Liver (tissue), 9 donors: Measurements from ENCODE around the gene ACADS. TPM values are rescaled to one million over a fixed set of nuclear protein-coding genes. Genes with fewer than 3 reads are reported as not detected.

Experiments
- DNase-seq: peaks from one replicate; pipeline ENCODE4 v3.0.0-alpha.2; 2017; ENCODE audit warnings: low spot score
- H3K27ac ChIP-seq, 2 donors: one replicate each; pipeline ENCODE4 v1.7.0; 2013; ENCODE audit warnings: inconsistent platforms in 2 of 2, low read length in 2 of 2, control low read depth in 1 of 2, low read depth in 1 of 2, mild to moderate bottlenecking in 1 of 2
- H3K27me3 ChIP-seq, 4 donors: one replicate each; pipeline versions ENCODE4 v1.6.1 to v1.7.0; 2013; ENCODE audit warnings: low read length in 3 of 4, inconsistent platforms in 1 of 4, mild to moderate bottlenecking in 1 of 4, moderate library complexity in 1 of 4; ENCODE audit not compliant: control insufficient read depth in 4 of 4, insufficient read depth in 4 of 4
- H3K36me3 ChIP-seq, 4 donors: one replicate each; pipeline versions ENCODE4 v1.6.1 to v1.7.0; 2013; ENCODE audit warnings: low read length in 3 of 4, mild to moderate bottlenecking in 3 of 4, low read depth in 1 of 4, moderate library complexity in 1 of 4; ENCODE audit not compliant: control insufficient read depth in 4 of 4, insufficient read depth in 3 of 4
- H3K4me1 ChIP-seq, 4 donors: one replicate each; pipeline versions ENCODE4 v1.6.1 to v1.7.0; 2013; ENCODE audit warnings: low read length in 3 of 4, mild to moderate bottlenecking in 3 of 4, moderate library complexity in 1 of 4; ENCODE audit not compliant: control insufficient read depth in 4 of 4, insufficient read depth in 4 of 4
- H3K4me3 ChIP-seq, 3 donors: one replicate each; pipeline versions ENCODE4 v1.6.1 to v1.7.0; 2013; ENCODE audit warnings: low read length in 3 of 3, control low read depth in 1 of 3, low read depth in 1 of 3, mild to moderate bottlenecking in 1 of 3
- H3K9ac ChIP-seq, 2 donors: one replicate each; pipeline ENCODE4 v1.7.0; 2013; ENCODE audit warnings: low read length in 2 of 2, mild to moderate bottlenecking in 2 of 2, moderate library complexity in 2 of 2, control low read depth in 1 of 2, low read depth in 1 of 2
- H3K9me3 ChIP-seq, 4 donors: one replicate each; pipeline versions ENCODE4 v1.6.1 to v1.7.0; 2013; ENCODE audit warnings: low read length in 3 of 4; ENCODE audit not compliant: control insufficient read depth in 4 of 4
- EGR1 ChIP-seq, 2 donors: IDR thresholded peaks; 2 replicates each; pipeline ENCODE4 v1.6.1; 2016 to 2018; ENCODE audit warnings: antibody characterized with exemption in 2 of 2, low read depth in 2 of 2
- FOXA1 ChIP-seq: IDR thresholded peaks from 2 replicates; pipeline ENCODE4 v1.6.1; 2016; ENCODE audit warnings: antibody characterized with exemption
- FOXA2 ChIP-seq: IDR thresholded peaks from 2 replicates; pipeline ENCODE4 v1.6.1; 2016; ENCODE audit warnings: antibody characterized with exemption
- HNF4A ChIP-seq, 2 donors: conservative IDR thresholded peaks; 2 replicates each; pipeline ENCODE4 v1.6.1; 2016; ENCODE audit warnings: antibody characterized with exemption in 2 of 2, mild to moderate bottlenecking in 2 of 2
- JUND ChIP-seq, 2 donors: IDR thresholded peaks; 2 replicates each; pipeline ENCODE4 v1.6.1; 2016; ENCODE audit warnings: antibody characterized with exemption in 2 of 2
- NR2F2 ChIP-seq: IDR thresholded peaks from 2 replicates; pipeline ENCODE4 v1.6.1; 2016; ENCODE audit warnings: antibody characterized with exemption
- RAD21 ChIP-seq, 2 donors: IDR thresholded peaks; 2 replicates each; pipeline ENCODE4 v1.6.1; 2016; ENCODE audit warnings: antibody characterized with exemption in 2 of 2, mild to moderate bottlenecking in 2 of 2
- RXRA ChIP-seq, 2 donors: IDR thresholded peaks; 2 replicates each; pipeline ENCODE4 v1.6.1; 2017 to 2018; ENCODE audit warnings: antibody characterized with exemption in 2 of 2, mild to moderate bottlenecking in 1 of 2
- SP1 ChIP-seq: IDR thresholded peaks from 2 replicates; pipeline ENCODE4 v1.6.1; 2018; ENCODE audit warnings: antibody characterized with exemption, mild to moderate bottlenecking
- TAF1 ChIP-seq: conservative IDR thresholded peaks from 2 replicates; pipeline ENCODE4 v1.6.1; 2016; ENCODE audit warnings: antibody characterized with exemption, mild to moderate bottlenecking
- YY1 ChIP-seq: IDR thresholded peaks from 2 replicates; pipeline ENCODE4 v1.6.1; 2016; ENCODE audit warnings: antibody characterized with exemption, mild to moderate bottlenecking
- WGBS: extraction: QIAGEN DNeasy Blood & Tissue Kit; methylation state at CpG from one replicate; pipeline ENCODE4 v1.1.7; 2013; 5-methylcytosine and 5-hydroxymethylcytosine counted together
- polyA plus RNA-seq, 2 donors: library from polyadenylated mRNA; stranded (reverse) in 1 of 2; unstranded in 1 of 2; fragments of 200-250 nt in 1 of 2; fragments of >200 nt in 1 of 2; fragmentation: Nextera tagmentation in 1 of 2; extraction: Ambion mirVana in 1 of 2; gene quantifications; one replicate each; pipeline versions ENCODE4 v1.2.1 to v1.2.3, GENCODE V29; 2013 to 2015
- total RNA-seq, 2 donors: library from RNA; depleted of rRNA; stranded (reverse); fragments of >200 nt; gene quantifications; one replicate each; pipeline ENCODE4 v1.2.3, GENCODE V29; 2014
- TF ChIP-seq, protein P1 (sequence below): IDR thresholded peaks from 2 replicates; pipeline ENCODE4 v1.6.1; 2016; ENCODE audit warnings: antibody characterized with exemption
- TF ChIP-seq, protein P2 (sequence below): IDR thresholded peaks from 2 replicates; pipeline ENCODE4 v1.6.1; 2016; ENCODE audit warnings: antibody characterized with exemption
- TF ChIP-seq, protein P3 (sequence below): IDR thresholded peaks from 2 replicates; pipeline ENCODE4 v1.6.1; 2016; ENCODE audit warnings: antibody characterized with exemption, mild to moderate bottlenecking
- donor health status: healthy.
- donor health status: healthy.
- donor health status: healthy.
- donor health status: healthy.
- donor health status: healthy.

ACADS gene
- total and polyA plus RNA-seq, 4 donors, result 54.2 to 162 (median 127) TPM

DNA sequence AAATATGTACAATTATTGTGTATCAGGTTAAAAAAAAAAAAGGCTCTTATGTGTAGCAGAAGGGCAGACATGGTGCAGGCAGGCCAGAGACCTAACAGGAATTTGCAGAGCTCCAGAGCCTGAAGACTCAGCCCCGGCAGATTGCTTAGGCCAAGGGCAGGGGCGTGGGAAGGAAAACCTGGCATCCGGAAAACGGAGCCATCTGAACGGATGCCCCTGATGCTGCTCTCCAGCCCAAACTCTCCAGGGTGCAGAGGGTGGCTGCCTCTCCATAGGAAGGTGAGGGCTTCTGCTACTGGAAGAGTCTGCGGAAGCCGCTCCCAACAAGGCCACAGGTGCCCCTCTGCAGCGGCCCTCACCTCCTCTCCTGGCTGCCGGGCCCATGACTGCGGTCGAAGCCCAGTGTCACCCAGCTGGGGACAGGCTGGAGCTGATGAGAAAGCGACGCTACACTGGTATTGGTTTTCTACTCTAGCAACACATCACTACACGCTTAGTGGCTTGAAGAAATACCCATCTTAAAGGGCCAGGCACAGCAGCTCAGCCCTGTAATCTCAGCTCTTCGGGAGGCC lies 19.4 kb downstream of the ACADS start:
- Histone ChIP-seq H3K4me3 (no peak overlapping the region), H3K4me1 (peaks cover 3 to 24% (median 20%) of the 10 kb centered on the region in 4 donors), H3K27ac (no peak overlapping the region), H3K9me3 (no peaks in the 10 kb centered on the region), H3K36me3 (no peaks in the 10 kb centered on the region), H3K9ac (no peak overlapping the region), H3K27me3 (no peaks in the 10 kb centered on the region)
- TF ChIP-seq, protein P1, sequence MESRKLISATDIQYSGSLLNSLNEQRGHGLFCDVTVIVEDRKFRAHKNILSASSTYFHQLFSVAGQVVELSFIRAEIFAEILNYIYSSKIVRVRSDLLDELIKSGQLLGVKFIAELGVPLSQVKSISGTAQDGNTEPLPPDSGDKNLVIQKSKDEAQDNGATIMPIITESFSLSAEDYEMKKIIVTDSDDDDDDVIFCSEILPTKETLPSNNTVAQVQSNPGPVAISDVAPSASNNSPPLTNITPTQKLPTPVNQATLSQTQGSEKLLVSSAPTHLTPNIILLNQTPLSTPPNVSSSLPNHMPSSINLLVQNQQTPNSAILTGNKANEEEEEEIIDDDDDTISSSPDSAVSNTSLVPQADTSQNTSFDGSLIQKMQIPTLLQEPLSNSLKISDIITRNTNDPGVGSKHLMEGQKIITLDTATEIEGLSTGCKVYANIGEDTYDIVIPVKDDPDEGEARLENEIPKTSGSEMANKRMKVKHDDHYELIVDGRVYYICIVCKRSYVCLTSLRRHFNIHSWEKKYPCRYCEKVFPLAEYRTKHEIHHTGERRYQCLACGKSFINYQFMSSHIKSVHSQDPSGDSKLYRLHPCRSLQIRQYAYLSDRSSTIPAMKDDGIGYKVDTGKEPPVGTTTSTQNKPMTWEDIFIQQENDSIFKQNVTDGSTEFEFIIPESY, result no peak
- TF ChIP-seq RXRA (IDR thresholded peaks at IDR 0.05) (no peak), SP1 (no peak)
- TF ChIP-seq, protein P2, sequence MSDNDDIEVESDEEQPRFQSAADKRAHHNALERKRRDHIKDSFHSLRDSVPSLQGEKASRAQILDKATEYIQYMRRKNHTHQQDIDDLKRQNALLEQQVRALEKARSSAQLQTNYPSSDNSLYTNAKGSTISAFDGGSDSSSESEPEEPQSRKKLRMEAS, result no peak
- DNase-seq, result no peak
- 96% methylated on average over 15 of the region's 15 CpGs for WGBS

DNA sequence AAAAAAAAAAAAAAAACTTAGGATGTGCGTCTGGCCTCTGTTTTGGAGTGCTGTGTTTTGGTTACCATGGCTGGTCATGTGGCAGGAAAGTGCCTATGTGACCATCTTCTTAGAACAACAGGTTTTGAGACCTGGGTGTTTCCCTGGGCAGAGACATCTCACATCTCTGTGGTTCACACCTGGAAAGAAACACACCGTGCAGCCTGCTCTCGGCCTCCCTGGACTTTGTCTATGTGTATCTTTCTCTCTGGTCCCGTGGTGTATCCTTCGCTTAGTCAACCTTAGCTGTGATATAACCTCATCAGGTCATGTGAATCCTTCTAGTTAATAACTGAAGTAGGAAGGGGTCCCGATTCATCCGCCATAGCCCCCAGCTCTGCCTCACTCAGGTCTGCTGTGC lies 22.6 kb downstream of the ACADS start:
- H3K4me3 ChIP-seq, result no peak overlapping the region
- H3K27ac ChIP-seq, result no peak overlapping the region
- H3K9me3 ChIP-seq, result no peaks in the 10 kb centered on the region
- no peak overlapping the region for H3K9ac ChIP-seq
- TF ChIP-seq HNF4A (conservative IDR thresholded peaks at IDR 0.05), result peak in 1 of 2 donors; percentile 4
- TF ChIP-seq, protein P2, result no peak
- DNase-seq, result no peak
- no peaks in the 10 kb centered on the region for H3K27me3 ChIP-seq
- no peaks in the 10 kb centered on the region for H3K36me3 ChIP-seq
- H3K4me1 ChIP-seq, result peaks cover 0 to 2% (median 0%) of the 10 kb centered on the region in 4 donors
- 59% methylated on average over 7 of the region's 7 CpGs for WGBS

DNA sequence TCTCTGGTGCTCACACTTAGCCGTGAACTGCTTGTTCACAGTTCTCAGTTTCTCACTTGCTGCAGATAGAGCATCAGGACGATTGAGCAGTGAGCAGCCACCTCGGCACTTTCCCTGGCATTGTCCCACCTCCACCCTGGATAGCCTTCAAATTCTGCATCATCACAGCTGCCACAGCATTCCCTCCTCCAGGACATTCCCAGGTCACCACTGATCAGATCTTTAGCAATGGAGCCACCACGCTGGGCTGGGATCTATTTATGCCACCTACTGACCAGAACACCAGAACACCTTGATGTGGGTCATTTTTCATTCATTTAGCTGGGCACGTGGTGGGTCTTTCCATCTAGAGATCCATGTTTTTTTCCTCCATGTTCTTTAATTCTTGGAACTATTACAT lies 23.6 kb downstream of the ACADS start:
- Histone ChIP-seq H3K27me3 (no peaks in the 10 kb centered on the region), H3K4me1 (peaks cover 0 to 2% (median 0%) of the 10 kb centered on the region in 4 donors), H3K9ac (no peak overlapping the region), H3K36me3 (no peaks in the 10 kb centered on the region), H3K27ac (no peak overlapping the region), H3K9me3 (no peaks in the 10 kb centered on the region), H3K4me3 (no peak overlapping the region)
- WGBS, result 80% methylated on average over 5 of the region's 5 CpGs
- TF ChIP-seq RAD21 (IDR thresholded peaks at IDR 0.05) (peak in 1 of 2 donors; percentile 7), HNF4A (conservative IDR thresholded peaks at IDR 0.05) (no peak)
- DNase-seq, result no peak

DNA sequence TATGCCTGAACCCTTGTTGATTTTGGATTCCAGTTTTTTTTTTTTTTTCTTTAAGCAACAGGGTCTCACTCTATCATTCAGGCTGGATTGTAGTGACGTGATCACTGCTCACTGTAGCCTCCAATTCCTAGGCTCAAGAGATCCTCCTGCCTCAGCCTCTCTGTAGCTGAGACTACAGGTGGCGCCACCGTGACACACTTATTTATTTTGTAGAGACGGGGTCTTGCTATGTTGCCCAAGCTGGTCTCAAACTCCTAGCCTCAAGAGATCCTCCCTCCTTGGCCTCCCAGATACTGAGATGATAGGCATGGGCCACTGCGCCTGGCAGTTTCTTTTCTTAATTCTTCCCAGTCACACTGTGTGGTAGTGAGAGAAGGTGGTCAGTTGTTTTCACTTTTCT lies 25.2 kb downstream of the ACADS start:
- H3K9me3 ChIP-seq, result peaks cover 0 to 1% (median 0%) of the 10 kb centered on the region in 4 donors
- WGBS, result 95% methylated on average over 5 of the region's 5 CpGs
- no peaks in the 10 kb centered on the region for H3K36me3 ChIP-seq
- no peak overlapping the region for H3K4me3 ChIP-seq
- DNase-seq, result no peak
- no peak overlapping the region for H3K27ac ChIP-seq
- no peak overlapping the region for H3K9ac ChIP-seq
- H3K4me1 ChIP-seq, result peaks cover 0 to 2% (median 0%) of the 10 kb centered on the region in 4 donors
- H3K27me3 ChIP-seq, result no peaks in the 10 kb centered on the region
- TF ChIP-seq EGR1 (IDR thresholded peaks at IDR 0.05; ENCODE audit: low read depth in 2 of 2) (no peak), NR2F2 (no peak), FOXA2 (no peak), RAD21 (IDR thresholded peaks at IDR 0.05) (no peak), HNF4A (conservative IDR thresholded peaks at IDR 0.05) (no peak), RXRA (IDR thresholded peaks at IDR 0.05) (no peak), JUND (IDR thresholded peaks at IDR 0.05) (no peak), TAF1 (no peak), FOXA1 (no peak), SP1 (no peak), YY1 (no peak)
- TF ChIP-seq, protein P3, sequence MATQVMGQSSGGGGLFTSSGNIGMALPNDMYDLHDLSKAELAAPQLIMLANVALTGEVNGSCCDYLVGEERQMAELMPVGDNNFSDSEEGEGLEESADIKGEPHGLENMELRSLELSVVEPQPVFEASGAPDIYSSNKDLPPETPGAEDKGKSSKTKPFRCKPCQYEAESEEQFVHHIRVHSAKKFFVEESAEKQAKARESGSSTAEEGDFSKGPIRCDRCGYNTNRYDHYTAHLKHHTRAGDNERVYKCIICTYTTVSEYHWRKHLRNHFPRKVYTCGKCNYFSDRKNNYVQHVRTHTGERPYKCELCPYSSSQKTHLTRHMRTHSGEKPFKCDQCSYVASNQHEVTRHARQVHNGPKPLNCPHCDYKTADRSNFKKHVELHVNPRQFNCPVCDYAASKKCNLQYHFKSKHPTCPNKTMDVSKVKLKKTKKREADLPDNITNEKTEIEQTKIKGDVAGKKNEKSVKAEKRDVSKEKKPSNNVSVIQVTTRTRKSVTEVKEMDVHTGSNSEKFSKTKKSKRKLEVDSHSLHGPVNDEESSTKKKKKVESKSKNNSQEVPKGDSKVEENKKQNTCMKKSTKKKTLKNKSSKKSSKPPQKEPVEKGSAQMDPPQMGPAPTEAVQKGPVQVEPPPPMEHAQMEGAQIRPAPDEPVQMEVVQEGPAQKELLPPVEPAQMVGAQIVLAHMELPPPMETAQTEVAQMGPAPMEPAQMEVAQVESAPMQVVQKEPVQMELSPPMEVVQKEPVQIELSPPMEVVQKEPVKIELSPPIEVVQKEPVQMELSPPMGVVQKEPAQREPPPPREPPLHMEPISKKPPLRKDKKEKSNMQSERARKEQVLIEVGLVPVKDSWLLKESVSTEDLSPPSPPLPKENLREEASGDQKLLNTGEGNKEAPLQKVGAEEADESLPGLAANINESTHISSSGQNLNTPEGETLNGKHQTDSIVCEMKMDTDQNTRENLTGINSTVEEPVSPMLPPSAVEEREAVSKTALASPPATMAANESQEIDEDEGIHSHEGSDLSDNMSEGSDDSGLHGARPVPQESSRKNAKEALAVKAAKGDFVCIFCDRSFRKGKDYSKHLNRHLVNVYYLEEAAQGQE, result no peak
- TF ChIP-seq, protein P2, result no peak
- TF ChIP-seq, protein P1, result no peak
